ENCODE results near the gene HOXD12.

DNA sequence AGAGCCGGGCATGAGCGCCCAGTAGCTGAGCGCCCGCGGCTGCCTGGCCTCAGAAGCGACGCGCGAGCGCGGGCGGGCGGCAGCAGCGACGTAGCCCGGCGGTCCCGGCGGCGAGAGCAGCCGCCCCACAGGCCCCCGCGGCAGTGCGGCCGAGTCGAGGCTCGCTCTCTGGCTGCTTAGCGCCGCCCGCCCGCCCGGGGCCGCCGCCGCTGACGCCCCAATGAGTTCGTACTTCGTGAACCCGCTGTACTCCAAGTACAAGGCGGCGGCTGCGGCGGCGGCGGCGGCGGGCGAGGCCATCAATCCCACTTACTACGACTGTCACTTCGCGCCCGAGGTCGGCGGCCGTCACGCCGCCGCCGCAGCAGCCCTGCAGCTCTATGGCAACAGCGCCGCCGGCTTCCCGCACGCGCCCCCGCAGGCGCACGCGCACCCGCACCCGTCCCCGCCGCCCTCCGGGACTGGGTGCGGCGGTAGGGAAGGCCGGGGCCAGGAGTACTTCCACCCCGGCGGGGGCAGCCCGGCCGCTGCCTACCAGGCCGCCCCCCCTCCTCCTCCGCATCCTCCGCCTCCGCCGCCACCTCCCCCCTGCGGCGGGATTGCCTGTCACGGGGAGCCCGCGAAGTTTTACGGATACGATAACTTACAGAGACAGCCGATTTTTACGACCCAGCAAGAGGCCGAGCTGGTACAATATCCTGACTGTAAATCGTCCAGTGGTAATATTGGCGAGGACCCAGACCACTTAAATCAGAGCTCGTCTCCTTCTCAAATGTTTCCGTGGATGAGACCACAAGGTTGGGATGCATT, 30.8 kb downstream of the HOXD12 start:
- TF ChIP-seq, protein P1, sequence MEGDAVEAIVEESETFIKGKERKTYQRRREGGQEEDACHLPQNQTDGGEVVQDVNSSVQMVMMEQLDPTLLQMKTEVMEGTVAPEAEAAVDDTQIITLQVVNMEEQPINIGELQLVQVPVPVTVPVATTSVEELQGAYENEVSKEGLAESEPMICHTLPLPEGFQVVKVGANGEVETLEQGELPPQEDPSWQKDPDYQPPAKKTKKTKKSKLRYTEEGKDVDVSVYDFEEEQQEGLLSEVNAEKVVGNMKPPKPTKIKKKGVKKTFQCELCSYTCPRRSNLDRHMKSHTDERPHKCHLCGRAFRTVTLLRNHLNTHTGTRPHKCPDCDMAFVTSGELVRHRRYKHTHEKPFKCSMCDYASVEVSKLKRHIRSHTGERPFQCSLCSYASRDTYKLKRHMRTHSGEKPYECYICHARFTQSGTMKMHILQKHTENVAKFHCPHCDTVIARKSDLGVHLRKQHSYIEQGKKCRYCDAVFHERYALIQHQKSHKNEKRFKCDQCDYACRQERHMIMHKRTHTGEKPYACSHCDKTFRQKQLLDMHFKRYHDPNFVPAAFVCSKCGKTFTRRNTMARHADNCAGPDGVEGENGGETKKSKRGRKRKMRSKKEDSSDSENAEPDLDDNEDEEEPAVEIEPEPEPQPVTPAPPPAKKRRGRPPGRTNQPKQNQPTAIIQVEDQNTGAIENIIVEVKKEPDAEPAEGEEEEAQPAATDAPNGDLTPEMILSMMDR (IDR thresholded peaks at IDR 0.05), result no peak
- TF ChIP-seq, protein P2, sequence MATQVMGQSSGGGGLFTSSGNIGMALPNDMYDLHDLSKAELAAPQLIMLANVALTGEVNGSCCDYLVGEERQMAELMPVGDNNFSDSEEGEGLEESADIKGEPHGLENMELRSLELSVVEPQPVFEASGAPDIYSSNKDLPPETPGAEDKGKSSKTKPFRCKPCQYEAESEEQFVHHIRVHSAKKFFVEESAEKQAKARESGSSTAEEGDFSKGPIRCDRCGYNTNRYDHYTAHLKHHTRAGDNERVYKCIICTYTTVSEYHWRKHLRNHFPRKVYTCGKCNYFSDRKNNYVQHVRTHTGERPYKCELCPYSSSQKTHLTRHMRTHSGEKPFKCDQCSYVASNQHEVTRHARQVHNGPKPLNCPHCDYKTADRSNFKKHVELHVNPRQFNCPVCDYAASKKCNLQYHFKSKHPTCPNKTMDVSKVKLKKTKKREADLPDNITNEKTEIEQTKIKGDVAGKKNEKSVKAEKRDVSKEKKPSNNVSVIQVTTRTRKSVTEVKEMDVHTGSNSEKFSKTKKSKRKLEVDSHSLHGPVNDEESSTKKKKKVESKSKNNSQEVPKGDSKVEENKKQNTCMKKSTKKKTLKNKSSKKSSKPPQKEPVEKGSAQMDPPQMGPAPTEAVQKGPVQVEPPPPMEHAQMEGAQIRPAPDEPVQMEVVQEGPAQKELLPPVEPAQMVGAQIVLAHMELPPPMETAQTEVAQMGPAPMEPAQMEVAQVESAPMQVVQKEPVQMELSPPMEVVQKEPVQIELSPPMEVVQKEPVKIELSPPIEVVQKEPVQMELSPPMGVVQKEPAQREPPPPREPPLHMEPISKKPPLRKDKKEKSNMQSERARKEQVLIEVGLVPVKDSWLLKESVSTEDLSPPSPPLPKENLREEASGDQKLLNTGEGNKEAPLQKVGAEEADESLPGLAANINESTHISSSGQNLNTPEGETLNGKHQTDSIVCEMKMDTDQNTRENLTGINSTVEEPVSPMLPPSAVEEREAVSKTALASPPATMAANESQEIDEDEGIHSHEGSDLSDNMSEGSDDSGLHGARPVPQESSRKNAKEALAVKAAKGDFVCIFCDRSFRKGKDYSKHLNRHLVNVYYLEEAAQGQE (IDR thresholded peaks at IDR 0.05; ENCODE audit: insufficient read depth in 1 of 2, low read depth in 2 of 2, low read length in 1 of 2), result no peak
- no peak for TF ChIP-seq POLR2AphosphoS5 (IDR thresholded peaks at IDR 0.05; ENCODE audit: low read depth, low read length)
- no peak for TF ChIP-seq SIN3A (IDR thresholded peaks at IDR 0.05; ENCODE audit: borderline replicate concordance, insufficient read depth, low read depth, low read length)
- no peak for TF ChIP-seq TCF7L2 (IDR thresholded peaks at IDR 0.05; ENCODE audit: low read depth, low read length)

Data from Panc1 (cell line).